LNCaP clone FGC (cell line): Measurements from ENCODE around the gene EPS8L3.

Source experiments
- DNase-seq: peaks from one replicate; pipeline ENCODE4 v3.0.0-alpha.2; 2011; ENCODE audit warnings: low read depth
- H3K4me3 ChIP-seq: 2 replicates; pipeline ENCODE4 v1.5.1; 2011; ENCODE audit warnings: mild to moderate bottlenecking, low read depth, low read length, control low read depth
- CTCF ChIP-seq: IDR thresholded peaks from 2 replicates; pipeline ENCODE4 v1.5.1; 2012; ENCODE audit warnings: mild to moderate bottlenecking; ENCODE audit not compliant: control insufficient read depth, insufficient read depth; ENCODE audit errors: extremely low read depth

Gene EPS8L3

GRCh38 chr1:109765896-109766615 is 2.3 kb upstream of the EPS8L3 start:
- no peak for DNase-seq
- no peak for TF ChIP-seq CTCF

GRCh38 chr1:109765483-109765815 is 1.7 kb upstream of the EPS8L3 start:
- TF ChIP-seq CTCF, result no peak
- H3K4me3 ChIP-seq, result no peak overlapping the region
- no peak for DNase-seq

More at GRCh38 chr1:109765896-109766615, 2.3 kb upstream of the EPS8L3 start:
- H3K4me3 ChIP-seq, result no peak overlapping the region

GRCh38 chr1:109764561-109765482 is 1.1 kb upstream of the EPS8L3 start:
- DNase-seq, result no peak
- H3K4me3 ChIP-seq, result no peak overlapping the region
- no peak for TF ChIP-seq CTCF

GRCh38 chr1:109762821-109763645 is 690 bp downstream of the EPS8L3 start:
- no peak overlapping the region for H3K4me3 ChIP-seq
- TF ChIP-seq CTCF, result no peak
- no peak for DNase-seq

- no peak overlapping the region for H3K4me3 ChIP-seq
- DNase-seq, result no peak
- no peak for TF ChIP-seq CTCF
These were observed 1.6 kb downstream of the EPS8L3 start for GRCh38 chr1:109762039-109762585.

GRCh38 chr1:109761227-109762038 is 2.3 kb downstream of the EPS8L3 start:
- no peak for TF ChIP-seq CTCF
- no peak for DNase-seq
- H3K4me3 ChIP-seq, result no peak overlapping the region
